CD14-positive monocyte (primary cell): Measurements from ENCODE around the gene RXRG. TPM values are rescaled to one million over a fixed set of nuclear protein-coding genes. Genes with fewer than 3 reads are reported as not detected.

Experiments used
- DNase-seq, 3 donors: peaks; one replicate each; pipeline ENCODE4 v3.0.0-alpha.2; 2011 to 2022
- H2AFZ ChIP-seq: 2 replicates; pipeline ENCODE4 v1.6.0; 2012; ENCODE audit warnings: mild to moderate bottlenecking, low read depth, low read length, inconsistent platforms; ENCODE audit not compliant: insufficient read depth, poor library complexity, severe bottlenecking
- H3K27ac ChIP-seq, 2 donors: 1 replicate in 1 of 2; 2 replicates in 1 of 2; pipeline ENCODE4 v1.5.1; 2012 to 2013; ENCODE audit warnings: low read length in 2 of 2, control low read depth in 1 of 2, inconsistent platforms in 1 of 2, low read depth in 1 of 2, mild to moderate bottlenecking in 1 of 2
- H3K27me3 ChIP-seq, 2 donors: one replicate each; pipeline versions ENCODE4 v1.6.0 to v1.6.1; 2011 to 2013; ENCODE audit warnings: low read length in 2 of 2; ENCODE audit not compliant: control insufficient read depth in 2 of 2, insufficient read depth in 2 of 2
- H3K36me3 ChIP-seq, 2 donors: replicated peaks in 1 of 2; 1 replicate in 1 of 2; 2 replicates in 1 of 2; pipeline versions ENCODE4 v1.5.1 to v1.6.1; 2012 to 2013; ENCODE audit warnings: low read length in 2 of 2, control low read depth in 1 of 2, inconsistent platforms in 1 of 2, mild to moderate bottlenecking in 1 of 2; ENCODE audit not compliant: insufficient read depth in 2 of 2, control insufficient read depth in 1 of 2
- H3K4me1 ChIP-seq, 2 donors: 1 replicate in 1 of 2; 2 replicates in 1 of 2; pipeline versions ENCODE4 v1.5.1 to v1.6.1; 2012 to 2013; ENCODE audit warnings: low read length in 2 of 2, control low read depth in 1 of 2, inconsistent platforms in 1 of 2, mild to moderate bottlenecking in 1 of 2, moderate library complexity in 1 of 2; ENCODE audit not compliant: insufficient read depth in 2 of 2, control insufficient read depth in 1 of 2
- H3K4me2 ChIP-seq: replicated peaks from 2 replicates; pipeline ENCODE3; 2012; ENCODE audit warnings: low read length, moderate library complexity, mild to moderate bottlenecking; ENCODE audit not compliant: poor library complexity, severe bottlenecking; ENCODE audit errors: extremely low read depth
- H3K4me3 ChIP-seq, 3 experiments: fragments of 200-600 bp in 1 of 3; sonication (generic) in 1 of 3; replicated peaks in 1 of 3; 1 replicate in 2 of 3; 2 replicates in 1 of 3; pipeline ENCODE4 v1.5.1; 2011 to 2013; ENCODE audit warnings: low read length in 3 of 3, mild to moderate bottlenecking in 3 of 3, control low read depth in 2 of 3, low read depth in 2 of 3, inconsistent platforms in 1 of 3, moderate library complexity in 1 of 3
- H3K79me2 ChIP-seq: 2 replicates; pipeline ENCODE4 v1.6.0; 2012; ENCODE audit warnings: mild to moderate bottlenecking, control low read depth, inconsistent platforms, low read length, moderate library complexity; ENCODE audit not compliant: insufficient read depth
- H3K9ac ChIP-seq: 2 replicates; pipeline ENCODE4 v1.6.0; 2017; ENCODE audit warnings: low read length, mild to moderate bottlenecking; ENCODE audit not compliant: insufficient read depth, poor library complexity, severe bottlenecking
- H3K9me3 ChIP-seq, 2 donors: replicated peaks in 1 of 2; 1 replicate in 1 of 2; 2 replicates in 1 of 2; pipeline versions ENCODE4 v1.5.1 to v1.6.1; 2012 to 2013; ENCODE audit warnings: low read length in 2 of 2, control low read depth in 1 of 2; ENCODE audit not compliant: control insufficient read depth in 1 of 2, insufficient read depth in 1 of 2
- H4K20me1 ChIP-seq: 2 replicates; pipeline ENCODE4 v1.6.0; 2012; ENCODE audit warnings: mild to moderate bottlenecking, low read length, control low read depth, moderate library complexity; ENCODE audit not compliant: insufficient read depth
- H3K27ac Mint-ChIP-seq, 7 donors: one replicate each; pipeline ENCODE4 v1.8.0; 2020; ENCODE audit warnings: mild to moderate bottlenecking in 7 of 7, mixed read lengths in 7 of 7, moderate library complexity in 6 of 7, inconsistent platforms in 2 of 7
- H3K27me3 Mint-ChIP-seq, 3 donors: one replicate each; pipeline ENCODE4 v1.8.0; 2021 to 2022; ENCODE audit warnings: low read depth in 3 of 3, mild to moderate bottlenecking in 3 of 3, mixed read lengths in 3 of 3, moderate library complexity in 3 of 3, inconsistent platforms in 1 of 3
- H3K36me3 Mint-ChIP-seq, 2 donors: one replicate each; pipeline ENCODE4 v1.8.0; 2020; ENCODE audit warnings: mixed read lengths in 2 of 2, inconsistent platforms in 1 of 2, mild to moderate bottlenecking in 1 of 2
- H3K4me1 Mint-ChIP-seq: one replicate; pipeline ENCODE4 v1.8.0; 2020; ENCODE audit warnings: mild to moderate bottlenecking, mixed read lengths
- H3K4me3 Mint-ChIP-seq, 2 donors: one replicate each; pipeline ENCODE4 v1.8.0; 2020; ENCODE audit warnings: mild to moderate bottlenecking in 2 of 2, mixed read lengths in 2 of 2, moderate library complexity in 1 of 2
- H3K9me3 Mint-ChIP-seq, 7 donors: one replicate each; pipeline ENCODE4 v1.8.0; 2020 to 2022; ENCODE audit warnings: mixed read lengths in 7 of 7, mild to moderate bottlenecking in 6 of 7, moderate library complexity in 6 of 7, inconsistent platforms in 2 of 7
- WGBS: methylation state at CpG from one replicate; pipeline ENCODE4 v1.1.5; 2013; ENCODE audit warnings: missing lambda C conversion rate; ENCODE audit not compliant: insufficient coverage; 5-methylcytosine and 5-hydroxymethylcytosine counted together
- intact Hi-C, 2 donors: fragments of 100-400 bp; cut with micrococcal nuclease; formaldehyde crosslinking; loops; one replicate each; pipeline versions ENCODE4 v1.15.0 to v1.15.1; 2023
- polyA plus RNA-seq, 3 donors: library from polyadenylated mRNA; depleted of rRNA in 1 of 3; unstranded in 2 of 3; stranded (reverse) in 1 of 3; fragments of 300-500 nt in 2 of 3; fragments of >200 nt in 1 of 3; fragmentation: Illumina TruSeq in 2 of 3; gene quantifications; 1 replicate in 2 of 3; 2 replicates in 1 of 3; pipeline ENCODE4 v1.2.3, GENCODE V29; 2012 to 2021
- TF ChIP-seq, protein P1 (sequence below): fragments of 200-600 bp; IDR thresholded peaks from one replicate; pipeline ENCODE4 v1.8.0; 2022; ENCODE audit warnings: antibody characterized with exemption, mild to moderate bottlenecking

RXRG gene
- polyA plus RNA-seq, 3 donors, result not detected

DNA sequence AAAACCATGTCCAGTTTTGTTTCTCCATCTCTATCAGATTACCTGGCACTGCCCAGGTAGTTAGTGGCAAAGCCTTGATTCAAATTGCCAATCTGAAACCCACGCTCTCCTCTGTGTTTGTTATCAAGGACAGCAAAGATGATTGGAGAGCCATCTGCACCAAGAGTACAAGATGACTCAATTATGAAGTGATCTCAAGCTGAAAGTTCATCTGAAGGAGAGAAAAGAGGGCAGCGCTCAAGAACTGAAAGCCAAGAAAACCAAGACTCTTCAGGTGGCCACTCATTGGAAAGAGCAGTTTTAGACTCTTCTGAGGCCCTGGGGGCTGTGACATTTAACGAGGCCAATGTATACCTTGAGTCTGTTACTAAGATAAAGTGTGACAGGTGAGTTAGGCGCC is 13.8 kb downstream of the RXRG start:
- Histone ChIP-seq H4K20me1 (no peaks in the 10 kb centered on the region), H3K9me3 (no peaks in the 10 kb centered on the region), H3K27ac (no peak overlapping the region), H3K36me3 (no peaks in the 10 kb centered on the region), H2AFZ (no peak overlapping the region), H3K79me2 (no peaks in the 10 kb centered on the region), H3K4me1 (no peaks in the 10 kb centered on the region), H3K27me3 (no peaks in the 10 kb centered on the region), H3K4me3 (no peak overlapping the region), H3K4me2 (no peak overlapping the region), H3K9ac (no peak overlapping the region)
- no peaks in the 10 kb centered on the region for H3K36me3 Mint-ChIP-seq
- peaks cover 2 to 10% (median 8%) of the 10 kb centered on the region in 3 donors for H3K27me3 Mint-ChIP-seq
- H3K4me1 Mint-ChIP-seq, result peaks cover 5% of the 10 kb centered on the region
- intact Hi-C loops, result no loop called here
- DNase-seq, result no peak
- H3K4me3 Mint-ChIP-seq, result no peak overlapping the region
- peaks cover 0 to 4% (median 3%) of the 10 kb centered on the region in 7 donors for H3K9me3 Mint-ChIP-seq
- H3K27ac Mint-ChIP-seq, result no peak overlapping the region
- TF ChIP-seq, protein P1, sequence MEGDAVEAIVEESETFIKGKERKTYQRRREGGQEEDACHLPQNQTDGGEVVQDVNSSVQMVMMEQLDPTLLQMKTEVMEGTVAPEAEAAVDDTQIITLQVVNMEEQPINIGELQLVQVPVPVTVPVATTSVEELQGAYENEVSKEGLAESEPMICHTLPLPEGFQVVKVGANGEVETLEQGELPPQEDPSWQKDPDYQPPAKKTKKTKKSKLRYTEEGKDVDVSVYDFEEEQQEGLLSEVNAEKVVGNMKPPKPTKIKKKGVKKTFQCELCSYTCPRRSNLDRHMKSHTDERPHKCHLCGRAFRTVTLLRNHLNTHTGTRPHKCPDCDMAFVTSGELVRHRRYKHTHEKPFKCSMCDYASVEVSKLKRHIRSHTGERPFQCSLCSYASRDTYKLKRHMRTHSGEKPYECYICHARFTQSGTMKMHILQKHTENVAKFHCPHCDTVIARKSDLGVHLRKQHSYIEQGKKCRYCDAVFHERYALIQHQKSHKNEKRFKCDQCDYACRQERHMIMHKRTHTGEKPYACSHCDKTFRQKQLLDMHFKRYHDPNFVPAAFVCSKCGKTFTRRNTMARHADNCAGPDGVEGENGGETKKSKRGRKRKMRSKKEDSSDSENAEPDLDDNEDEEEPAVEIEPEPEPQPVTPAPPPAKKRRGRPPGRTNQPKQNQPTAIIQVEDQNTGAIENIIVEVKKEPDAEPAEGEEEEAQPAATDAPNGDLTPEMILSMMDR, result no peak
- 81% methylated on average over 3 of the region's 4 CpGs for WGBS

DNA sequence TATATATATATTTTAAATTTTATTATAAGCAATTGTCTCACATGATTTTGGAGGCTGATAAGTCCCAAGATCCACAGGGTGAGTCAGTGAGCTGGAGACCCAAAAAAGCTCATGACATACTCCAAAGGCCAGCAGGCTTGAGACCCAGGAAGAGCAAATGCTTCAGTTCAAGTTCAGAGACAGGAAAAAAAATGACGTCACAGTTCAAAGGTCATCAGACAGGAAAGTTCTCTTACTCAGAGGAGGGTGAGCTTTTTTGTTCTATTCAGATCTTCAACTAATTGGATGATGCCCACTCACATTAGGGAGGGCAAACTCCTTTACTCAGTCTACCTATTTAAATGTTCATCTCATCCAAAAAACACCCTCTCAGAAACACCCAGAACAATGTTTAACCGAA is 18.2 kb downstream of the RXRG start:
- no peaks in the 10 kb centered on the region for H4K20me1 ChIP-seq
- no peaks in the 10 kb centered on the region for H3K27me3 ChIP-seq
- no peak overlapping the region for H3K27ac ChIP-seq
- no peaks in the 10 kb centered on the region for H3K36me3 Mint-ChIP-seq
- H3K4me1 ChIP-seq, result peaks cover 13 to 21% of the 10 kb centered on the region in 2 donors
- H3K9me3 Mint-ChIP-seq, result peaks cover 0 to 4% (median 3%) of the 10 kb centered on the region in 7 donors
- peaks cover 0 to 7% (median 6%) of the 10 kb centered on the region in 3 donors for H3K27me3 Mint-ChIP-seq
- peaks cover 24% of the 10 kb centered on the region for H3K4me1 Mint-ChIP-seq
- no peak overlapping the region for H2AFZ ChIP-seq
- intact Hi-C loops, result no loop called here
- no peak overlapping the region for H3K27ac Mint-ChIP-seq
- TF ChIP-seq, protein P1, result no peak
- H3K79me2 ChIP-seq, result no peaks in the 10 kb centered on the region
- no peak overlapping the region for H3K4me3 Mint-ChIP-seq
- no peaks in the 10 kb centered on the region for H3K9me3 ChIP-seq
- no peaks in the 10 kb centered on the region for H3K36me3 ChIP-seq
- H3K4me3 ChIP-seq, result no peak overlapping the region
- DNase-seq, result no peak
- no peak overlapping the region for H3K4me2 ChIP-seq
- H3K9ac ChIP-seq, result no peak overlapping the region
- WGBS, result no CpG with 5 or more reads among the region's 2 CpGs
